Chondrocyte (in vitro differentiated cells): ENCODE results near the gene CHCHD3. TPM values are rescaled to one million over a fixed set of nuclear protein-coding genes. Genes with fewer than 3 reads are reported as not detected.

Experiments used
- DNase-seq: peaks from one replicate; pipeline ENCODE4 v3.0.0; 2021; ENCODE audit warnings: mixed read lengths, low spot score
- H3K27ac Mint-ChIP-seq: one replicate; pipeline ENCODE4 v1.8.0; 2021; ENCODE audit warnings: mild to moderate bottlenecking, moderate library complexity, mixed read lengths; ENCODE audit not compliant: unreplicated experiment
- H3K27me3 Mint-ChIP-seq: 2 replicates; pipeline ENCODE4 v1.8.0; 2021; ENCODE audit warnings: low read depth, mixed read lengths
- H3K36me3 Mint-ChIP-seq: 2 replicates; pipeline ENCODE4 v1.8.0; 2021; ENCODE audit warnings: low read depth, mixed read lengths
- H3K4me1 Mint-ChIP-seq: 2 replicates; pipeline ENCODE4 v1.8.0; 2021; ENCODE audit warnings: low read depth, mild to moderate bottlenecking, mixed read lengths
- H3K4me3 Mint-ChIP-seq: one replicate; pipeline ENCODE4 v1.8.0; 2021; ENCODE audit warnings: mild to moderate bottlenecking, moderate library complexity, mixed read lengths; ENCODE audit not compliant: unreplicated experiment
- H3K9me3 Mint-ChIP-seq: 2 replicates; pipeline ENCODE4 v1.8.0; 2021; ENCODE audit warnings: low read depth, mixed read lengths
- total RNA-seq: library from RNA; stranded (reverse); gene quantifications from 3 replicates; pipeline ENCODE4 v1.2.1, GENCODE V29; 2021
- TF ChIP-seq, protein P1 (sequence below): fragments of 200-600 bp; sonication (generic); IDR thresholded peaks from 2 replicates; pipeline ENCODE4 v1.5.0; 2021; ENCODE audit warnings: antibody characterized with exemption, mild to moderate bottlenecking, moderate library complexity

Gene CHCHD3
- total RNA-seq, 1 donor from 2014 or later, result 42.6 TPM

DNA sequence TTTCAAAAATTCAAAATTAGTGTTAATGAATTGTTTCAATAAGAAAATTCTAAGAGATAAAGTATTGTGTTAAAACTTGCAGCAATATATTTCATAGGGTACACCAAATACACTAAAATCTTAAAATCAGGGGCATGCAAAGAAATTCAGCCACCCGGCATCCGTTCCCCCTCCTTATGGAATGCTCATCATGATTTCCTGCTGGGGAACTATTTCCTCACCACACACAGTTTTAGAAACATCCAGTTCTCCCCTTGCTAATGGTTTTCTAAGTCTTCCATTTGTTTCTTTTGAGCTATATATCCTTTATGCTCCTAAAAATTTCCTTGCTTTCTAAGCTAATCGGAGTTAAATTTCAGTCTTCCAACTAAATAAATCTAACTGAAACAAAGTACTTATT, 60.7 kb downstream of the CHCHD3 start:
- Mint-ChIP-seq H3K9me3 (no peaks in the 10 kb centered on the region), H3K27me3 (no peaks in the 10 kb centered on the region)

DNA sequence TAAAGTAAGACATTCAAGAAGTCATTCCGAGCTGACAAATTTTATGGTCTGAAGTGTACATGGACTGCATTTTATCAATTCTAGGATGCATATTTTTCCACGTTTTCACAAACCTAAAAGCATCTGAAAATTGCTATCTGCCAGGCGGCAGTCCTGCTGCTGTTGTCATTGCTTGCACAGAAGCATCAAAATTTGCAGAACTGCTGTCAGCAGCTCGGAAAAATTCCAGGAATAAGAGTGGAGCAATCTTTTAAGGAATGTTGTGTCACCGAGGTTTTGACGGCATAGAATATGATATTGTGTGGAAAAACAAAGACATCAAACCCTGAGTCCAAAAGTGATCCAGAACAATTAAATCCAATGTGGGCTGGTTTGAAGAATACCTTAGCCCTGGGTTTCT, 61.4 kb downstream of the CHCHD3 start:
- no peaks in the 10 kb centered on the region for H3K36me3 Mint-ChIP-seq
- no peak overlapping the region for H3K4me3 Mint-ChIP-seq
- peak overlapping the region; percentile 76 for H3K27ac Mint-ChIP-seq
- H3K4me1 Mint-ChIP-seq, result peaks cover 45% of the 10 kb centered on the region
- TF ChIP-seq, protein P1, sequence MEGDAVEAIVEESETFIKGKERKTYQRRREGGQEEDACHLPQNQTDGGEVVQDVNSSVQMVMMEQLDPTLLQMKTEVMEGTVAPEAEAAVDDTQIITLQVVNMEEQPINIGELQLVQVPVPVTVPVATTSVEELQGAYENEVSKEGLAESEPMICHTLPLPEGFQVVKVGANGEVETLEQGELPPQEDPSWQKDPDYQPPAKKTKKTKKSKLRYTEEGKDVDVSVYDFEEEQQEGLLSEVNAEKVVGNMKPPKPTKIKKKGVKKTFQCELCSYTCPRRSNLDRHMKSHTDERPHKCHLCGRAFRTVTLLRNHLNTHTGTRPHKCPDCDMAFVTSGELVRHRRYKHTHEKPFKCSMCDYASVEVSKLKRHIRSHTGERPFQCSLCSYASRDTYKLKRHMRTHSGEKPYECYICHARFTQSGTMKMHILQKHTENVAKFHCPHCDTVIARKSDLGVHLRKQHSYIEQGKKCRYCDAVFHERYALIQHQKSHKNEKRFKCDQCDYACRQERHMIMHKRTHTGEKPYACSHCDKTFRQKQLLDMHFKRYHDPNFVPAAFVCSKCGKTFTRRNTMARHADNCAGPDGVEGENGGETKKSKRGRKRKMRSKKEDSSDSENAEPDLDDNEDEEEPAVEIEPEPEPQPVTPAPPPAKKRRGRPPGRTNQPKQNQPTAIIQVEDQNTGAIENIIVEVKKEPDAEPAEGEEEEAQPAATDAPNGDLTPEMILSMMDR, result no peak
- DNase-seq, result no peak
- no peaks in the 10 kb centered on the region for H3K27me3 Mint-ChIP-seq
- no peaks in the 10 kb centered on the region for H3K9me3 Mint-ChIP-seq

More for the DNA sequence above, 60.7 kb downstream of the CHCHD3 start:
- H3K36me3 Mint-ChIP-seq, result no peaks in the 10 kb centered on the region
- TF ChIP-seq, protein P1, result no peak
- H3K4me1 Mint-ChIP-seq, result peaks cover 43% of the 10 kb centered on the region
- H3K4me3 Mint-ChIP-seq, result no peak overlapping the region
- no peak for DNase-seq
- H3K27ac Mint-ChIP-seq, result peak overlapping the region; percentile 76

DNA sequence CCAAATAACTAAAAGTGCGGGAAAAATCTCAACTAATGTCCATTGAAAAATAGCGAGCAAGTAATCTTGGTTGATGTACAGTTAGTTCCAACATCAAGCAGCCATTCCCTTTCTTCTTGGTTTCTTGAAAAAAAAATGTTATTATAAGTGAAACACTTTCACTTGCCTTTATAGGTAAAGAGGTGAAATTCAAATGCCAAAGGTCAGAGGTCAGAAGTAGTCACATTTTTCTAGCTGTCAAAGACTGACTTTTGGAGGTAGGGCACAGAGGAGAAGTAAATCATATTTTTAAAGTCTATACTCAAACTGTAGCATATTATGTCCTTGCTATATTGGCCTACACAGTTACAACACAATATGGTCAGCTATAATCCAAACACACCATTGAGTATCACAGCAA, 62.3 kb downstream of the CHCHD3 start:
- Mint-ChIP-seq H3K4me3 (no peak overlapping the region), H3K36me3 (no peaks in the 10 kb centered on the region), H3K4me1 (peaks cover 46% of the 10 kb centered on the region), H3K27ac (peak overlapping the region; percentile 45), H3K27me3 (no peaks in the 10 kb centered on the region), H3K9me3 (no peaks in the 10 kb centered on the region)
- DNase-seq, result no peak
- TF ChIP-seq, protein P1, result no peak

DNA sequence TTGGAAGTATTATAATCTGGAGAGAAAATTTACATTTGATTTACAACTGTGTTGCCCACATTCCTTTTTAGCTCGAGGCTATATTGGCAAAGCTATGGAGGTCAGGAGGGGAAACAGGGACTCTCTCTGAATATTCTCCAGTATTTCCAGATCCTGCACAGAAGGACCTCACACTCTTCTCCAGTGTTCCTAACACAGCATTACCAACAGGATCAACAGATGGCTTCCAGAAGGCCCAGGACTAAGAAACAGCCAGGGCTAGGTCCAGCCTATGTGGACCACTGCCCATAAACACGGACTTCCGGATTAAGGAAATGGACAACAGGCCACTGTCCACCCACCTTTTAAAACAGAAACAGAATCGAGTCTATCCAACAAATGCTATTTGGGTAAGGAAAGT, 65.3 kb downstream of the CHCHD3 start:
- H3K4me3 Mint-ChIP-seq, result no peak overlapping the region
- no peaks in the 10 kb centered on the region for H3K27me3 Mint-ChIP-seq
- H3K27ac Mint-ChIP-seq, result no peak overlapping the region
- DNase-seq, result no peak
- no peaks in the 10 kb centered on the region for H3K9me3 Mint-ChIP-seq
- peaks cover 35% of the 10 kb centered on the region for H3K4me1 Mint-ChIP-seq
- no peaks in the 10 kb centered on the region for H3K36me3 Mint-ChIP-seq
- TF ChIP-seq, protein P1, result no peak

DNA sequence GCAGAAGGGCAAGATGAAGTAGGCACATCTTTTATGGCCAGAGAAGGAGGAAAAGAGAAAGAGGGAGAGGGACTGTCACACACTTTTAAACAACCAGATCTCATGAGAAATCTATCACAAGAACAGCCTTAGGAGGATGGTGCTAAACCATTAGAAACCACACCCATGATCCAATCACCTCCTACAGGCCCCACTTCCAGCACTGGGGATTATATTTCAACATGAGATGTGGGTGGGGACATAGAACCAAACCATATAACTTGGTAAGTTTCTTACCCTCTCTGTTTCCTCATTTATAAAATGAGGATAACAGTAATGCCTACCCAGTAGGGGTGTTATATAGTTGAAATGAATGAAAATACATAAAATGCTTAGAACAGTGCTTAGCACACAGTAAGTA, 66.0 kb downstream of the CHCHD3 start:
- DNase-seq, result no peak
- Mint-ChIP-seq H3K27me3 (no peaks in the 10 kb centered on the region), H3K4me3 (no peak overlapping the region), H3K4me1 (peaks cover 28% of the 10 kb centered on the region), H3K9me3 (no peaks in the 10 kb centered on the region), H3K36me3 (no peaks in the 10 kb centered on the region), H3K27ac (no peak overlapping the region)
- TF ChIP-seq, protein P1, result no peak
